ENCODE data around the gene SLC51B. TPM values are rescaled to one million over a fixed set of nuclear protein-coding genes. Genes with fewer than 3 reads are reported as not detected.
"Not testable (repeated sequence)": the region's sequence is repeated elsewhere in the genome, so short reads cannot be mapped to it uniquely, and the experiment has no call there.

SLC51B gene
- polyA plus RNA-seq, 1 donor from 2014 or later, result not detected

DNA sequence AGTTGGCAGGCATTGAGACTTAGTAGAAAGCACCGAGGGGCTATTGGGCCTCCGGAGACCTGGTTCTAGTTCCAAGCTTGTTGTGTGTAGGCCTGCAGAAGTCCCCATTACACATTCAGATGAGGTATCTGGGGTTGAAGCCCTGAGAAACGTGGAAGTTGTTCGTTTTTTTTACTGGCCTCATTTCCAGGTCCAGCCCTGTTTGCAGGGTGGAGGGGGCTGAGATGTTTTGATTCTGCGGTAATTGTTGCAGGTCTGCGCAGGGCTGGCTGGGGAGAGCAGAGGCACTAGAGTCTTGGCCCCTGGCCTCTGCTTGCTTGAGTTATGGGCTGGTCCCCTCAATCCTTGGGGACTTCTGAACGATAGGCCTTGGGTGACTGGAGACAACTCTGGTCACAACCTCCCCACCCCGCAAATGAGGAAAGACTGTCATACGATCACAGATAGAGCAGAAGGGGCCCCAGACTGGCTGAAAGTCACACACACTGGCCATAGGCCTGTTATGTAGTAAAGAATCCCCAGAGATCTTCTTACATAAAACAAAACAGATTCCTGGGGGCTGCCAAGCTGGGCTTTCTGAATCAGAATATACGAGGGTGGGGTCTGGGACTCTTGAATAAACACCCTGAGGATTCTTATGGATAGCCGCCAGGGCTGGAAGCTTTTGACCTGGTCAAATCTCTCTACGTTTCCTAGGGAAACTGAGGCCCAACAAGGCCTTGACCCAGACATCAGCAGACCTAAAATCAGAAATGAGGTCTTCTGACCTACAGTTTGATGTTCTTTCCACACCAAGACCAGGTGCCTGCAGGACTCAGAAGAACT lies 47.0 kb downstream of the SLC51B start:
- no peaks in the 10 kb centered on the region for H3K36me3 ChIP-seq (ENCODE audit: insufficient read depth, low read length)
- H3K4me3 ChIP-seq (ENCODE audit: low read length), result no peak overlapping the region
- H3F3A ChIP-seq (ENCODE audit: insufficient read depth, low read length, poor library complexity, severe bottlenecking), result no peaks in the 10 kb centered on the region
- no peaks in the 10 kb centered on the region for H4K20me1 ChIP-seq (ENCODE audit: insufficient read depth)
- no peak overlapping the region for H3K27ac ChIP-seq (ENCODE audit: low read length)
- H3K27me3 ChIP-seq (ENCODE audit: insufficient read depth, low read depth, low read length), result no peaks in the 10 kb centered on the region
- no peaks in the 10 kb centered on the region for H3K9me2 ChIP-seq (ENCODE audit: insufficient read depth, low read length)
- no peak overlapping the region for H3K4me2 ChIP-seq (ENCODE audit: low read length)
- no peak overlapping the region for H3K9ac ChIP-seq (ENCODE audit: low read length)
- no peak overlapping the region for H2AFZ ChIP-seq (ENCODE audit: low read depth, low read length)
- H3K79me2 ChIP-seq (replicated peaks; ENCODE audit: insufficient read depth, low read length), result no peaks in the 10 kb centered on the region
- TF ChIP-seq EP300 (conservative IDR thresholded peaks at IDR 0.05; ENCODE audit: poor library complexity, severe bottlenecking) (no peak), MXI1 (conservative IDR thresholded peaks at IDR 0.05; ENCODE audit: poor library complexity, severe bottlenecking) (no peak), RAD21 (conservative IDR thresholded peaks at IDR 0.05) (no peak), SMC3 (conservative IDR thresholded peaks at IDR 0.05; ENCODE audit: poor library complexity) (no peak), POLR2AphosphoS5 (IDR thresholded peaks at IDR 0.05) (no peak), EZH2 (IDR thresholded peaks at IDR 0.05; ENCODE audit: borderline replicate concordance, insufficient read depth, low read length, poor library complexity, severe bottlenecking) (no peak), TAF1 (IDR thresholded peaks at IDR 0.05; ENCODE audit: low read depth) (no peak)
- TF ChIP-seq, protein P1, sequence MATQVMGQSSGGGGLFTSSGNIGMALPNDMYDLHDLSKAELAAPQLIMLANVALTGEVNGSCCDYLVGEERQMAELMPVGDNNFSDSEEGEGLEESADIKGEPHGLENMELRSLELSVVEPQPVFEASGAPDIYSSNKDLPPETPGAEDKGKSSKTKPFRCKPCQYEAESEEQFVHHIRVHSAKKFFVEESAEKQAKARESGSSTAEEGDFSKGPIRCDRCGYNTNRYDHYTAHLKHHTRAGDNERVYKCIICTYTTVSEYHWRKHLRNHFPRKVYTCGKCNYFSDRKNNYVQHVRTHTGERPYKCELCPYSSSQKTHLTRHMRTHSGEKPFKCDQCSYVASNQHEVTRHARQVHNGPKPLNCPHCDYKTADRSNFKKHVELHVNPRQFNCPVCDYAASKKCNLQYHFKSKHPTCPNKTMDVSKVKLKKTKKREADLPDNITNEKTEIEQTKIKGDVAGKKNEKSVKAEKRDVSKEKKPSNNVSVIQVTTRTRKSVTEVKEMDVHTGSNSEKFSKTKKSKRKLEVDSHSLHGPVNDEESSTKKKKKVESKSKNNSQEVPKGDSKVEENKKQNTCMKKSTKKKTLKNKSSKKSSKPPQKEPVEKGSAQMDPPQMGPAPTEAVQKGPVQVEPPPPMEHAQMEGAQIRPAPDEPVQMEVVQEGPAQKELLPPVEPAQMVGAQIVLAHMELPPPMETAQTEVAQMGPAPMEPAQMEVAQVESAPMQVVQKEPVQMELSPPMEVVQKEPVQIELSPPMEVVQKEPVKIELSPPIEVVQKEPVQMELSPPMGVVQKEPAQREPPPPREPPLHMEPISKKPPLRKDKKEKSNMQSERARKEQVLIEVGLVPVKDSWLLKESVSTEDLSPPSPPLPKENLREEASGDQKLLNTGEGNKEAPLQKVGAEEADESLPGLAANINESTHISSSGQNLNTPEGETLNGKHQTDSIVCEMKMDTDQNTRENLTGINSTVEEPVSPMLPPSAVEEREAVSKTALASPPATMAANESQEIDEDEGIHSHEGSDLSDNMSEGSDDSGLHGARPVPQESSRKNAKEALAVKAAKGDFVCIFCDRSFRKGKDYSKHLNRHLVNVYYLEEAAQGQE (IDR thresholded peaks at IDR 0.05; ENCODE audit: borderline replicate concordance), result no peak
- TF ChIP-seq, protein P2, sequence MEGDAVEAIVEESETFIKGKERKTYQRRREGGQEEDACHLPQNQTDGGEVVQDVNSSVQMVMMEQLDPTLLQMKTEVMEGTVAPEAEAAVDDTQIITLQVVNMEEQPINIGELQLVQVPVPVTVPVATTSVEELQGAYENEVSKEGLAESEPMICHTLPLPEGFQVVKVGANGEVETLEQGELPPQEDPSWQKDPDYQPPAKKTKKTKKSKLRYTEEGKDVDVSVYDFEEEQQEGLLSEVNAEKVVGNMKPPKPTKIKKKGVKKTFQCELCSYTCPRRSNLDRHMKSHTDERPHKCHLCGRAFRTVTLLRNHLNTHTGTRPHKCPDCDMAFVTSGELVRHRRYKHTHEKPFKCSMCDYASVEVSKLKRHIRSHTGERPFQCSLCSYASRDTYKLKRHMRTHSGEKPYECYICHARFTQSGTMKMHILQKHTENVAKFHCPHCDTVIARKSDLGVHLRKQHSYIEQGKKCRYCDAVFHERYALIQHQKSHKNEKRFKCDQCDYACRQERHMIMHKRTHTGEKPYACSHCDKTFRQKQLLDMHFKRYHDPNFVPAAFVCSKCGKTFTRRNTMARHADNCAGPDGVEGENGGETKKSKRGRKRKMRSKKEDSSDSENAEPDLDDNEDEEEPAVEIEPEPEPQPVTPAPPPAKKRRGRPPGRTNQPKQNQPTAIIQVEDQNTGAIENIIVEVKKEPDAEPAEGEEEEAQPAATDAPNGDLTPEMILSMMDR (IDR thresholded peaks at IDR 0.05; ENCODE audit: poor library complexity, severe bottlenecking), result no peak
- no peaks in the 10 kb centered on the region for H3K9me3 ChIP-seq (ENCODE audit: low read length)

DNA sequence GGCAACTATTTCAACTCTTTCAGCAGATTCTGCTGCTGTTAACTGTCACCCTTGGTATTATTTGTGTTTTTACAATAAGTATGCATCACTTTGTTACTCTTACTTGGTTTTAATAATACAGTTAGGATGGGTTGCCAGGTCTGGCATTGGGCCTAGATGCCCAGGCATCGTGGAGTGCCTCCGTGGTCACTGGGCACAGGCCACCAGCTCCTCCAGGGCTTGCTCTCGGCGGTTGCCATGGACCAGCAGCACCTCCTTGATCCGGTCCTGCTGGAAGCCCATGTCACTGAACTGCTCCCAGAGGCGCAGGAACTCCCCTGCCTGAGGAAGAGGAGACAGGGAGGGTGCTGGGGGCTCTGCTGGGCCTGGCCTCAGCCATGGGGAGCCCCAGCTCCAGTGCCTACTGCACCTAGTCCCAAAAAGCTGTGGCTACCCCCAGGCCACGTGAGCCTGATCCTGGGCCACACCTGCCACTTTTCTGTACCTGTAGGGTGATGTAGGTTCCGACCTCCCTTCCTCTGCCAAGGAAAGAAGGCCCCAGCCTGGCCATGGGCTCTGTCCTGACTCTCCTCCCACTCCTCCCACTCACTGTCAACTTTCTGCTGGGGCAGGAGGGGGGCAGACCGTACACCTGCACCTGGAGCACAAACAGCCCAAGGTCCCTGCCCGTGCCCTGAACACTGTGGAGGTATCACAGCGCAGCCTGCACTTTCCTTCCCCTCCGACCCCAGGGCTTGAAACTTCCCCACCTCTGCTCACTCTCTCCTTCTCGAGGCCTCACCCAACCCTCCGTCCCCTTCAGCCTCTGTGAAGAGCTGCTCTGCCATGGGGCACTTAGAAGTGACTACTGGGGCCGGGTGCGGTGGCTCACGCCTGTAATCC lies 48.0 kb downstream of the SLC51B start:
- Histone ChIP-seq H3K9ac (ENCODE audit: low read length) (no peak overlapping the region), H3K79me2 (replicated peaks; ENCODE audit: insufficient read depth, low read length) (no peaks in the 10 kb centered on the region), H3K4me2 (ENCODE audit: low read length) (no peak overlapping the region), H3K4me3 (ENCODE audit: low read length) (no peak overlapping the region), H4K20me1 (ENCODE audit: insufficient read depth) (no peaks in the 10 kb centered on the region), H3K27me3 (ENCODE audit: insufficient read depth, low read depth, low read length) (no peaks in the 10 kb centered on the region), H2AFZ (ENCODE audit: low read depth, low read length) (no peak overlapping the region), H3K9me2 (ENCODE audit: insufficient read depth, low read length) (no peaks in the 10 kb centered on the region), H3F3A (ENCODE audit: insufficient read depth, low read length, poor library complexity, severe bottlenecking) (no peaks in the 10 kb centered on the region), H3K27ac (ENCODE audit: low read length) (no peak overlapping the region), H3K36me3 (ENCODE audit: insufficient read depth, low read length) (no peaks in the 10 kb centered on the region), H3K9me3 (ENCODE audit: low read length) (no peaks in the 10 kb centered on the region)
- TF ChIP-seq EP300 (conservative IDR thresholded peaks at IDR 0.05; ENCODE audit: poor library complexity, severe bottlenecking) (no peak), MXI1 (conservative IDR thresholded peaks at IDR 0.05; ENCODE audit: poor library complexity, severe bottlenecking) (no peak)
- TF ChIP-seq, protein P1 (IDR thresholded peaks at IDR 0.05; ENCODE audit: borderline replicate concordance), result no peak

DNA sequence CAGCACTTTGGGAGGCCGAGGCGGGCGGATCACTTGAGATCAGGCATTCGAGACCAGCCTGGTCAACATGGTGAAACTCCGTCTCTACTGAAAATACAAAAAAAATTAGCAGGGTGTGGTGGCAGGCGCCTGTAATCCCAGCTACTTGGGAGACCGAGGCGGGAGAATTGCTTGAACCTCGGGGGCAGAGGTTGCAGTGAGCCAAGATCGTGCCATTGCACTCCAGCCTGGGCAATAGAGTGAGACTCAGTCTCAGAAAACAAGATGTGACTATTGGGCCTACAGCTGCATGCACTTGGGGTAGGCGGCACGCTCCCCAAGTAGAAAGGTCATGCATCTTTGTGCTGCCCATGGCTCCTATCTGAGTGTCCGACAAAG lies 48.6 kb downstream of the SLC51B start:
- not testable (repeated sequence) for H2AFZ ChIP-seq (ENCODE audit: low read depth, low read length); H3K27me3 ChIP-seq (ENCODE audit: insufficient read depth, low read depth, low read length); H3K36me3 ChIP-seq (ENCODE audit: insufficient read depth, low read length); H3K9me2 ChIP-seq (ENCODE audit: insufficient read depth, low read length); H3K79me2 ChIP-seq (replicated peaks; ENCODE audit: insufficient read depth, low read length); H3K9me3 ChIP-seq (ENCODE audit: low read length); H3K4me3 ChIP-seq (ENCODE audit: low read length); H3K27ac ChIP-seq (ENCODE audit: low read length); H4K20me1 ChIP-seq (ENCODE audit: insufficient read depth); H3K4me2 ChIP-seq (ENCODE audit: low read length); H3K9ac ChIP-seq (ENCODE audit: low read length); H3F3A ChIP-seq (ENCODE audit: insufficient read depth, low read length, poor library complexity, severe bottlenecking)

All from neural cell (in vitro differentiated cells).